GM10248 (cell line): ENCODE data around the gene FZR1.

Source experiments
- CTCF ChIA-PET: fragments of 300-600 bp; sonication (Branson Sonifier 250); formaldehyde crosslinking; extraction: SDS; loops from one replicate; lab custom pipeline; 2021; ENCODE audit warnings: antibody characterized with exemption; lab: Yijun Ruan, JAX
- POLR2A ChIA-PET: fragments of 350-650 bp; sonication (Branson Sonifier 250); formaldehyde crosslinking; extraction: SDS; loops from one replicate; lab custom pipeline; 2020; ENCODE audit warnings: antibody characterized with exemption; lab: Yijun Ruan, JAX
- DNase-seq: peaks from one replicate; pipeline ENCODE4 v3.0.0; 2012; ENCODE audit errors: extremely low spot score
- TF ChIP-seq, protein P1 (sequence below): IDR thresholded peaks from 2 replicates; pipeline ENCODE4 v1.5.1; 2012; ENCODE audit warnings: mild to moderate bottlenecking, low read depth; ENCODE audit errors: extremely low read depth, missing control alignments, control extremely low read depth

Gene FZR1

GRCh38 chr19:3478409-3479176 lies 27.5 kb upstream of the FZR1 start:
- TF ChIP-seq, protein P1, sequence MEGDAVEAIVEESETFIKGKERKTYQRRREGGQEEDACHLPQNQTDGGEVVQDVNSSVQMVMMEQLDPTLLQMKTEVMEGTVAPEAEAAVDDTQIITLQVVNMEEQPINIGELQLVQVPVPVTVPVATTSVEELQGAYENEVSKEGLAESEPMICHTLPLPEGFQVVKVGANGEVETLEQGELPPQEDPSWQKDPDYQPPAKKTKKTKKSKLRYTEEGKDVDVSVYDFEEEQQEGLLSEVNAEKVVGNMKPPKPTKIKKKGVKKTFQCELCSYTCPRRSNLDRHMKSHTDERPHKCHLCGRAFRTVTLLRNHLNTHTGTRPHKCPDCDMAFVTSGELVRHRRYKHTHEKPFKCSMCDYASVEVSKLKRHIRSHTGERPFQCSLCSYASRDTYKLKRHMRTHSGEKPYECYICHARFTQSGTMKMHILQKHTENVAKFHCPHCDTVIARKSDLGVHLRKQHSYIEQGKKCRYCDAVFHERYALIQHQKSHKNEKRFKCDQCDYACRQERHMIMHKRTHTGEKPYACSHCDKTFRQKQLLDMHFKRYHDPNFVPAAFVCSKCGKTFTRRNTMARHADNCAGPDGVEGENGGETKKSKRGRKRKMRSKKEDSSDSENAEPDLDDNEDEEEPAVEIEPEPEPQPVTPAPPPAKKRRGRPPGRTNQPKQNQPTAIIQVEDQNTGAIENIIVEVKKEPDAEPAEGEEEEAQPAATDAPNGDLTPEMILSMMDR = no peak
- no peak for DNase-seq
- POLR2A ChIA-PET = interaction anchor here (0.6 kb wide), 1 partner anchor 599 kb away, joined by 4 read pairs; no protein-coding TSS in a partner anchor
- CTCF ChIA-PET = interaction anchor here (0.8 to 1.8 kb wide), 5 partner anchors 8 to 174 kb away, joined by 3 to 10 read pairs (median 3); no protein-coding TSS in a partner anchor

DNA sequence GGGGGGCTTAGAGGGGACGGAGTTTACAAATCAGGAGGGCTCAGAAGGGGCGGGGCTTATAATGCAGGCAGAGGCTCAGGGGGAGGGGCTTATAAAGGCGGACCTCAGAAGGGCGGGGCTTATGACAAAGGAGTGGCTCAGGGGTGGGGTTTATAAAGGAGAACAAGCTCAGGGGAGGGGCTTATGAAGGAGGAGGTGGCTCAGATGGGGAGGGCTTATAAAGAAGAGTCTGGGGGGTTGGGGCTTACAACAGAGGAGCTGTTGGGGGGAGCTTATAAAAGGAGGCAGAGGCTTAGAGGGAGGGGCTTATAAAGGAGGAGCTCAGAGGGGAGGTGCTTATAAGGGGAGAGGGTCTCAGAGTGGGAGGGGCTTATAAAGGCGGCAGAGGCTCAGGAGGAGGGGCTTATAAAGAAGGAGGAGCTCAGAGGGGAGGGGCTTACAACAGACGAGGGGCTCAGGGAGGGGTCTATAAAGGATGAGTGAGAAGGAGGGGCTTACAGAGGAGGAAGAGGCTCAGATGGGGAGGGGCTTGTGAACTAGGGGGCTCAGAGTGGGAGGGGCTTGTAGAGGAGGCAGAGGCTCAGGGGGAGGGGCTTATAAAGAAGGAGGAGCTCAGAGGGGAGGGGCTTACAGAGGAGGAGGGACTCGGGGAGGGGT lies 26.8 kb upstream of the FZR1 start:
- TF ChIP-seq, protein P1 = no peak
- POLR2A ChIA-PET = no interaction called here
- DNase-seq = peak; percentile 69
- CTCF ChIA-PET = interaction anchor here (0.8 to 1.8 kb wide), 5 partner anchors 8 to 174 kb away, joined by 3 to 10 read pairs (median 3); no protein-coding TSS in a partner anchor

DNA sequence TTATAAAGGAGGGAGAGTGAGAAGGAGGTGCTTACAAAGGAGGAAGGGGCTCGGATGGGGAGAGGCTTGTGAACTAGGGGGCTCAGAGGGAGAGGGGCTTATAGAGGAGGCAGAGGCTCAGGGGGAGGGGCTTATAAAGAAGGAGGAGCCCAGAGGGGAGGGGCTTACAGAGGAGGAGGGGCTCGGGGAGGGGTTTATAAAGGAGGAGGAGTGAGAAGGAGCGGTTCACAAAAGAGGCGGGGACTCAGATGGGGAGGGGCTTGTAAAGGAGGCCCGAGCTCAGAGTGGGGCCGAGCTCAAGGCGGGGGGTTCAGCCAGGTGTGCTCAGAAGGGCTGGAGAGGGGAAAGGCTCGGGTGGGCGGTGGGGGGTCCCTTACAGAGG lies 26.3 kb upstream of the FZR1 start:
- ChIA-PET POLR2A (no interaction called here), CTCF (interaction anchor here (0.8 to 1.8 kb wide), 4 partner anchors 9 to 175 kb away, joined by 3 to 10 read pairs (median 4); no protein-coding TSS in a partner anchor)
- TF ChIP-seq, protein P1 = no peak
- DNase-seq = no peak

DNA sequence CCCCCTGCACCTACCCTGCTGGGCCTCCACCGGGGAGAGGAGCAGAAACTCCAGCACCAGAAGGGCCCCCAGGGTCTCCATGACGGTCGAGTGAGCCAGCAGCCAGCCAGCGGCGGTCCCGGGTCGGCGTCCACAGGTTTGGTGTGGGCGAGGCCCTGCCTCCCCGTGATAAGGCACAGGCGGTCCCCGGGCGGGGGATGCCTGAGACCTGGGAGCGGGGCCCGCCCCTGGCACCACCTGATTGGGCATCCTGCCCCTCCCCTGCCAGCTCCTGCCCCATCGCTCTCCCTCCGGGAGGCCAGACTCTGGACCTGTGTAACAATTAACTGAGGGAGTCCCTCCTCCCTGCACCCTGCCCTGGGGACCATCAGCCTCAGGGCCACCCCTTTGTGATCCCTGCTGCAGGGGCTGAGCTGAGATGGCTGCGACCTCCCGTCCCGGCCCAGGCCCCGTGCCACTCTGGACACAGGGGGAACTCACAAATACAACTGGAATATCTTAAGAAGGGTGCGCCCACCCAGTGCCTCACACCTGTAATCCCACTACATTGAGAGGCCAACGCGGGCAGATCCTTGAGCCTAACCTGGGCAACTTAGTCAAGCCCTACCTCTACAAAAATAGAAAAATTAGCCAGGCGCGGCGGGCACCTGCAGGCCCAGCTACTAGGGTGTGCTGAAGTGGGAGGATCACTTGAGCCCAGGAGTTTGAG lies 25.6 kb upstream of the FZR1 start, which contains the start of gene SMIM24:
SMIM24 (minus strand) TSS at position 143 of the 709 bp plus-strand sequence; CDS start at position 81, 62 bp downstream.
- DNase-seq = no peak
- ChIA-PET CTCF (interaction anchor here (1.4 to 6.1 kb wide), 3 partner anchors 51 to 176 kb away, joined by 4 to 46 read pairs (median 10); no protein-coding TSS in a partner anchor), POLR2A (no interaction called here)
- TF ChIP-seq, protein P1 = no peak

- DNase-seq = no peak
- TF ChIP-seq, protein P1 = no peak
- ChIA-PET CTCF (interaction anchor here (1.4 to 6.1 kb wide), 3 partner anchors 8 to 176 kb away, joined by 4 to 46 read pairs (median 28); no protein-coding TSS in a partner anchor), POLR2A (no interaction called here)
Observed at GRCh38 chr19:3481241-3482090, 24.6 kb upstream of the FZR1 start.
